BJ (cell line): ENCODE results near the gene CD300H. TPM values are rescaled to one million over a fixed set of nuclear protein-coding genes. Genes with fewer than 3 reads are reported as not detected.

Experiments used
- CTCF ChIA-PET: fragments of 350-600 bp; formaldehyde crosslinking; extraction: SDS; loops from one replicate; lab custom pipeline; 2021; ENCODE audit warnings: antibody characterized with exemption, inconsistent platforms; lab: Yijun Ruan, JAX
- POLR2A ChIA-PET: fragments of 300-600 bp; sonication (Branson Sonifier 250); formaldehyde crosslinking; extraction: SDS; loops from one replicate; lab custom pipeline; 2021; ENCODE audit warnings: antibody characterized with exemption; lab: Charles Lee
- DNase-seq: peaks from one replicate; pipeline ENCODE4 v3.0.0-alpha.2; 2011; ENCODE audit warnings: low read depth
- H3K27me3 ChIP-seq: 2 replicates; pipeline ENCODE4 v1.6.0; 2011; ENCODE audit warnings: low read length; ENCODE audit not compliant: control insufficient read depth, insufficient read depth
- H3K36me3 ChIP-seq: 2 replicates; pipeline ENCODE4 v1.5.1; 2011; ENCODE audit warnings: low read length; ENCODE audit not compliant: control insufficient read depth, insufficient read depth
- H3K4me3 ChIP-seq: 2 replicates; pipeline ENCODE4 v1.5.1; 2011; ENCODE audit warnings: low read depth, mild to moderate bottlenecking, control low read depth, low read length
- CTCF ChIP-seq: IDR thresholded peaks from 2 replicates; pipeline ENCODE4 v1.5.1; 2011; ENCODE audit warnings: low read depth, mild to moderate bottlenecking, control low read depth, inconsistent platforms, low read length, moderate library complexity; ENCODE audit not compliant: insufficient read depth
- polyA plus RNA-seq: library from polyadenylated mRNA; depleted of rRNA; stranded (reverse); fragments of >200 nt; gene quantifications from 2 replicates; pipeline ENCODE4 v1.2.3, GENCODE V29; 2011

CD300H gene
- polyA plus RNA-seq, 1 experiment: not detected

GRCh38 chr17:74598346-74599022 lies 31.2 kb upstream of the CD300H start:
- CTCF ChIA-PET: no interaction called here
- POLR2A ChIA-PET: no interaction called here

GRCh38 chr17:74597069-74597790 lies 29.9 kb upstream of the CD300H start:
- ChIA-PET POLR2A (no interaction called here), CTCF (no interaction called here)
- Histone ChIP-seq H3K27me3 (no peaks in the 10 kb centered on the region), H3K36me3 (no peaks in the 10 kb centered on the region), H3K4me3 (no peak overlapping the region)
- no peak for DNase-seq
- no peak for TF ChIP-seq CTCF

More at GRCh38 chr17:74598346-74599022, 31.2 kb upstream of the CD300H start:
- DNase-seq: no peak
- no peak overlapping the region for H3K4me3 ChIP-seq
- H3K36me3 ChIP-seq: no peaks in the 10 kb centered on the region
- no peak for TF ChIP-seq CTCF
- no peaks in the 10 kb centered on the region for H3K27me3 ChIP-seq

- no peak for TF ChIP-seq CTCF
- no peak for DNase-seq
- Histone ChIP-seq H3K4me3 (no peak overlapping the region), H3K36me3 (no peaks in the 10 kb centered on the region), H3K27me3 (no peaks in the 10 kb centered on the region)
- ChIA-PET CTCF (no interaction called here), POLR2A (no interaction called here)
Measured at GRCh38 chr17:74595037-74595750, 27.9 kb upstream of the CD300H start.

DNA sequence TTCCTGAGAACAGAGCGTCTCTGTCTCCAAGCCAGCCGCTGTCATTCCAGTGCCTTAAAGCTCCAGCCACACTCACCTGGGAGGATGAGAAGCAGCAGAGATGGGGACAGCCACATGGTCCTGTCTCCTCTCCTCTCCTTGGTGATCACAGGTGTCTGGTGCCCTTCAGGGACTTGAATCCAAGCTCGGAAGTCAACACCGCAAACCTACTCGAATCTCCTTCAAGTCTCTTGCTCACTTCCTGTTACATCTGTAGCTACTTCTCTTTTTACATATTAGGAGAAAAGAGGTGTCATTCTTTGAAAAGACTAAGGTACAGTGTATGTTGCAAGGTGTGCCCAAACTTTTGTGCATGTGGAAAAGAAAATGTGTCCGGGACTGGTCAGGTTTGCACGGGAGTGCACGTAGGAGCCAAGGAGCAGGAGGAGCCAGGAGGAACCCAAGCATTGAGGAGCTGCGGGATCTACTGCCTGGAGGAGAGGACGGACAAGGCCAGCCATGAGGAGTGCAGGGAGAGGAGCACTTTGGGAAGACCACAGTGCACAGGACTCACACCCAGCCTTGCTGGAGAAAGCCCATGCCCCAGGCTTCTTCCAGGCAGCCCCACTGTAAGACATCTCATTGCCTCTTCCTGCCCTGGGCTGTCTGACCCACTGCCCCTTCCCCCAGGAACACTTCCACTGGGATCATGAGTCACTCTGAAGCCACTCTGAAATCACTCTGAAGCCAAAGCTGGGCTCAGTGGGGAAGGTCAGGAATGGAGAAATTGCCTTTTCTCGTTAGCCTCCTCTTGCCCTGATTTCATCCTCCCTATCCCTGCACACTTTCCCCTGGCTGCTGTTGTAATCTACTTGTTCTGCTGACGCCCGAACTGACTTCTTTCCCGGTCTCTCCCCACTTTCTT lies 25.0 kb upstream of the CD300H start, which contains the start of gene CD300LD:
Gene CD300LD, minus strand, starts transcription at position 197 of the 904 bp plus-strand sequence. Its CDS starts 81 bp downstream, at position 116.
- DNase-seq: no peak
- H3K27me3 ChIP-seq: no peaks in the 10 kb centered on the region
- ChIA-PET POLR2A (no interaction called here), CTCF (no interaction called here)
- H3K4me3 ChIP-seq: no peak within 1 kb of the TSS
- TF ChIP-seq CTCF: no peak
- H3K36me3 ChIP-seq: no peaks in the 10 kb centered on the region
